K562 (cell line): ENCODE data around the gene BCKDK. TPM values are rescaled to one million over a fixed set of nuclear protein-coding genes. Genes with fewer than 3 reads are reported as not detected.

Source experiments
- ATF1 ChIP-seq, 2 experiments: fragments of 450-650 bp in 1 of 2; IDR thresholded peaks; 2 replicates each; pipeline ENCODE4 v1.6.1; 2016; ENCODE audit warnings: missing compliant biosample characterization in 1 of 2, missing genetic modification characterization in 1 of 2
- BCOR ChIP-seq: fragments of 450-650 bp; IDR thresholded peaks from 2 replicates; pipeline ENCODE4 v1.6.1; 2016
- MAZ ChIP-seq, 2 experiments: fragments of 450-650 bp in 1 of 2; sonication (generic) in 1 of 2; formaldehyde crosslinking; IDR thresholded peaks in 1 of 2; conservative IDR thresholded peaks in 1 of 2; 2 replicates each; pipeline versions ENCODE4 v1.4.0 to v1.5.0; 2020; ENCODE audit warnings: mild to moderate bottlenecking in 1 of 2, missing genetic modification reagents in 1 of 2
- NEUROD1 ChIP-seq: fragments of 150-350 bp; IDR thresholded peaks from 2 replicates; pipeline ENCODE4 v1.6.1; 2014; ENCODE audit warnings: borderline replicate concordance, low read length, low read depth; ENCODE audit not compliant: partially characterized antibody
- PHF8 ChIP-seq: fragments of 200-600 bp; sonication (generic); IDR thresholded peaks from 2 replicates; pipeline ENCODE4 v1.6.1; 2012; ENCODE audit warnings: mixed run types, mild to moderate bottlenecking, inconsistent platforms, low read length, moderate library complexity, borderline replicate concordance
- RAD51 ChIP-seq: fragments of 450-650 bp; IDR thresholded peaks from 2 replicates; pipeline ENCODE4 v1.7.1; 2016; ENCODE audit warnings: low read depth, mild to moderate bottlenecking, borderline replicate concordance
- RB1 ChIP-seq: fragments of 450-650 bp; IDR thresholded peaks from 2 replicates; pipeline ENCODE4 v1.6.1; 2017; ENCODE audit warnings: low read depth, mild to moderate bottlenecking
- REST ChIP-seq, 2 experiments: fragments of 450-650 bp; formaldehyde crosslinking in 1 of 2; IDR thresholded peaks; 2 replicates each; pipeline versions ENCODE4 v1.4.0 to v1.6.1; 2014 to 2020; ENCODE audit warnings: mild to moderate bottlenecking in 2 of 2, borderline replicate concordance in 1 of 2, low read depth in 1 of 2
- RNF2 ChIP-seq: sonication (generic); IDR thresholded peaks from 2 replicates; pipeline ENCODE4 v1.6.1; 2016
- USF1 ChIP-seq: sonication (generic); formaldehyde crosslinking; IDR thresholded peaks from 2 replicates; pipeline ENCODE4 v1.9.0; 2022; ENCODE audit warnings: mild to moderate bottlenecking, missing genetic modification reagents
- YY1 ChIP-seq, 3 experiments: IDR thresholded peaks; 2 replicates each; pipeline ENCODE4 v1.6.1; 2011; ENCODE audit warnings: low read length in 2 of 3, mild to moderate bottlenecking in 2 of 3, moderate library complexity in 2 of 3, borderline replicate concordance in 1 of 3, control low read depth in 1 of 3, low read depth in 1 of 3; ENCODE audit not compliant: insufficient read depth in 3 of 3, insufficient replicate concordance in 2 of 3, control insufficient read depth in 1 of 3, insufficient read length in 1 of 3; ENCODE audit errors: extremely low read depth in 1 of 3
- ZNF583 ChIP-seq: fragments of 250-450 bp; sonication (Bioruptor Pico); IDR thresholded peaks from 2 replicates; pipeline ENCODE4 v1.4.0; 2020
- ZNF668 ChIP-seq: fragments of 250-450 bp; sonication (Bioruptor Pico); IDR thresholded peaks from 2 replicates; pipeline ENCODE4 v1.8.0; 2022; ENCODE audit warnings: mild to moderate bottlenecking, inconsistent platforms
- polyA plus RNA-seq, 8 experiments: library from polyadenylated mRNA; depleted of rRNA in 4 of 8; stranded (reverse) in 5 of 8; unstranded in 3 of 8; fragments of >200 nt; fragmentation: Nextera tagmentation in 2 of 8; fragmentation: Illumina TruSeq in 1 of 8; extraction: Ambion mirVana in 2 of 8; extraction: Trizol in 1 of 8; gene quantifications; 2 replicates each; pipeline versions ENCODE4 v1.2.1 to v1.2.3, GENCODE V29; 2011 to 2014; ENCODE audit warnings: inconsistent platforms in 1 of 8, missing spikeins in 1 of 8
- total RNA-seq, 7 experiments: library from RNA; depleted of rRNA in 6 of 7; stranded (reverse); fragments of >200 nt in 6 of 7; fragmentation: Illumina TruSeq in 2 of 7; extraction: Trizol in 2 of 7; gene quantifications; 2 replicates each; pipeline versions ENCODE4 v1.2.1 to v1.2.3, GENCODE V29; 2011 to 2021; ENCODE audit warnings: low replicate concordance in 1 of 7
- TF ChIP-seq, protein P1 (sequence below), 2 experiments: fragments of 450-650 bp; IDR thresholded peaks; 2 replicates each; pipeline ENCODE4 v1.6.1; 2016

BCKDK gene
- total and polyA plus RNA-seq, 9 of the 15 experiments (the other 6 are each of a cell fraction or from before 2014, with no cell fraction given), result 0.58 to 34.8 (median 13.1) TPM

DNA sequence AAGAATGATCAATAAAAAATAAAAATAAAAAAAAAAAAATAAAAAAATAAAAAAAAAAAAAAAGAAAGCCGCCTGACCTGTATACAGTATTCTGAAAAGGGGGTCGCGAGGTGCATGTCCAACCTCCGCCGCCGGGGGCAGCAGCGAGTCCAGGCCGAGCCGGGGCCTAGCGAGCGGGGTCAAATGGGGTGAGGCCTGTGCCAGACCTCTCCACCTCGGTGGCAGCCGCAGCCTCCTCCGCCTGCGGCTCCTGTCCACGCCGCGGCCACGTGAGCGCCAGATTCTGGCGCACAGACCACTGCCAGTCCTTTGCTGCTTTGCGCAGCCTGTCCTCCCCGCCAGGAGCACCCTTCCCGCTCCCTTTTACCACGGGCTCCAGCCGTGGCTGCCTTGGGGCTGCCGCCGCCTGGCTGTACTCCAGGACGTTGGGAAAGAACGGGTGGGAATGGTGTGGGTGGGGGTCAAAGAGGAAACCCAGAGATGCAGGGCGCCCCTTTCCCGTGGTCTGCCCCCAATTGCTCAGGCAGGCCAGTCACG lies 2.4 kb upstream of the BCKDK start (continued):
- peak; percentile 50 for TF ChIP-seq REST (IDR thresholded peaks at IDR 0.05; ENCODE audit: borderline replicate concordance)
- peak; percentile 47; the same call in 1 of the 2 replicates for TF ChIP-seq REST (CRISPR knock-in tag; IDR thresholded peaks at IDR 0.05; ENCODE audit: low read depth)
- TF ChIP-seq, protein P1, sequence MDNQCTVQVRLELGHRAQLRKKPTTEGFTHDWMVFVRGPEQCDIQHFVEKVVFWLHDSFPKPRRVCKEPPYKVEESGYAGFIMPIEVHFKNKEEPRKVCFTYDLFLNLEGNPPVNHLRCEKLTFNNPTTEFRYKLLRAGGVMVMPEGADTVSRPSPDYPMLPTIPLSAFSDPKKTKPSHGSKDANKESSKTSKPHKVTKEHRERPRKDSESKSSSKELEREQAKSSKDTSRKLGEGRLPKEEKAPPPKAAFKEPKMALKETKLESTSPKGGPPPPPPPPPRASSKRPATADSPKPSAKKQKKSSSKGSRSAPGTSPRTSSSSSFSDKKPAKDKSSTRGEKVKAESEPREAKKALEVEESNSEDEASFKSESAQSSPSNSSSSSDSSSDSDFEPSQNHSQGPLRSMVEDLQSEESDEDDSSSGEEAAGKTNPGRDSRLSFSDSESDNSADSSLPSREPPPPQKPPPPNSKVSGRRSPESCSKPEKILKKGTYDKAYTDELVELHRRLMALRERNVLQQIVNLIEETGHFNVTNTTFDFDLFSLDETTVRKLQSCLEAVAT (IDR thresholded peaks at IDR 0.05), result peak in 1 of 2 experiments; percentile 70; a peak in 2 of 4 replicates
- TF ChIP-seq RNF2, result peak; percentile 78; the same call in 1 of the 2 replicates
- TF ChIP-seq NEUROD1, result peak; percentile 79
- 0 out of 2 replicates have a peak, but pooled peaks have one; percentile 44 for TF ChIP-seq ZNF583 (CRISPR knock-in tag)
- TF ChIP-seq ZNF668 (CRISPR knock-in tag), result peak; percentile 80; the same call in 1 of the 2 replicates
- TF ChIP-seq RB1, result peak; percentile 94
- peak; percentile 76 for TF ChIP-seq MAZ (CRISPR knock-in tag; conservative IDR thresholded peaks at IDR 0.05 in 1 of 2, IDR thresholded peaks at IDR 0.05 in 1 of 2)
- TF ChIP-seq USF1 (CRISPR knock-in tag), result peak; percentile 82
- TF ChIP-seq YY1 (IDR thresholded peaks at IDR 0.05; ENCODE audit: borderline replicate concordance in 1 of 3, control insufficient read depth in 1 of 3, extremely low read depth in 1 of 3, insufficient read depth in 3 of 3, insufficient read length in 1 of 3, insufficient replicate concordance in 2 of 3, low read depth in 1 of 3, low read length in 2 of 3), result peak in 1 of 3 experiments; percentile 45
- TF ChIP-seq ATF1 (CRISPR knock-in tag; IDR thresholded peaks at IDR 0.05), result no peak
- 0 out of 2 replicates have a peak, but pooled peaks have one; percentile 46 for TF ChIP-seq ATF1 (tag; IDR thresholded peaks at IDR 0.05)
- peak; percentile 44; the same call in 1 of the 2 replicates for TF ChIP-seq PHF8
- peak; percentile 67 for TF ChIP-seq RAD51
- TF ChIP-seq BCOR, result peak; percentile 47
